ENCODE results near the gene OAS3. TPM values are rescaled to one million over a fixed set of nuclear protein-coding genes. Genes with fewer than 3 reads are reported as not detected.

Gene OAS3
- total and polyA plus RNA-seq, 9 of the 15 experiments (the other 6 are each of a cell fraction or from before 2014, with no cell fraction given): 0.21 to 2.0 (median 0.83) TPM

- TF ChIP-seq HNRNPUL1 (IDR thresholded peaks at IDR 0.05; ENCODE audit: low read length): no peak
- TF ChIP-seq ZNF23 (CRISPR knock-in tag; IDR thresholded peaks at IDR 0.05): no peak
- TF ChIP-seq HOXB6 (CRISPR knock-in tag; IDR thresholded peaks at IDR 0.05; ENCODE audit: borderline replicate concordance): no peak
- TF ChIP-seq ZC3H4 (CRISPR knock-in tag; IDR thresholded peaks at IDR 0.05; ENCODE audit: borderline replicate concordance): no peak
- TF ChIP-seq ZNF212 (CRISPR knock-in tag; IDR thresholded peaks at IDR 0.05): no peak
- TF ChIP-seq ZNF280A (IDR thresholded peaks at IDR 0.05; ENCODE audit: low read depth, partially characterized antibody): no peak
- TF ChIP-seq ZNF830 (CRISPR knock-in tag; IDR thresholded peaks at IDR 0.05): no peak
- TF ChIP-seq ARNT (IDR thresholded peaks at IDR 0.05): no peak
These were observed 29.7 kb upstream of the OAS3 start (continued) for GRCh38 chr12:112908548-112908947.

- ChIA-PET POLR2A (no interaction called here), CTCF (ENCODE audit: low intra/inter-chr PET ratio) (no interaction called here)
- ATAC-seq (no peak), DNase-seq (ENCODE audit: extremely low read depth in 1 of 4, low spot score in 3 of 4) (no peak), FAIRE-seq (no peak)
- in situ Hi-C loops (cut with MboI) (no loop called here), intact Hi-C loops (cut with micrococcal nuclease) (no loop called here)
- Histone ChIP-seq H3K4me1 (replicated peaks in 1 of 2; ENCODE audit: control insufficient read depth in 2 of 2, insufficient read depth in 2 of 2, low read length in 2 of 2) (no peaks in the 10 kb centered on the region), H2AFZ (ENCODE audit: low read depth, low read length) (no peak overlapping the region), H3K4me3 (no peak overlapping the region), H4K20me1 (replicated peaks; ENCODE audit: control insufficient read depth, insufficient read depth, low read length) (no peaks in the 10 kb centered on the region), H3K4me2 (ENCODE audit: insufficient read depth, low read length) (no peak overlapping the region), H3K36me3 (ENCODE audit: control insufficient read depth, insufficient read depth, low read length) (no peaks in the 10 kb centered on the region), H3K27ac (ENCODE audit: extremely low read depth, low read depth, low read length) (no peak overlapping the region), H3K9me3 (replicated peaks; ENCODE audit: control insufficient read depth, insufficient read depth, low read depth, low read length) (0 out of 2 replicates have a peak, but pooled peaks cover 2% of the 10 kb centered on the region), H3K9me1 (ENCODE audit: control insufficient read depth, insufficient read depth, low read length) (no peaks in the 10 kb centered on the region), H3K9ac (ENCODE audit: insufficient read depth in 1 of 2, low read depth in 2 of 2, low read length in 2 of 2) (no peak overlapping the region), H3K79me2 (ENCODE audit: control insufficient read depth, insufficient read depth, low read length) (no peaks in the 10 kb centered on the region), H3K27me3 (ENCODE audit: control insufficient read depth in 2 of 2, insufficient read depth in 2 of 2, low read length in 2 of 2) (peaks cover 0 to 4% of the 10 kb centered on the region in 2 experiments; a peak in 2 of 5 replicates)
- WGBS (ENCODE audit: insufficient coverage, low coverage, missing lambda C conversion rate): 1% methylated on average over 4 of the region's 4 CpGs
- TF ChIP-seq ZNF212 (CRISPR knock-in tag; IDR thresholded peaks at IDR 0.05) (no peak), ZNF316 (IDR thresholded peaks at IDR 0.05) (peak; percentile 21; the same call in 1 of the 2 replicates), DACH1 (IDR thresholded peaks at IDR 0.05; ENCODE audit: partially characterized antibody) (peak; percentile 94), RFX5 (IDR thresholded peaks at IDR 0.05; ENCODE audit: low read depth, low read length) (no peak)
- BruUV-seq (replicated peaks): no TSS peak
These were observed 28.6 kb upstream of the OAS3 start for GRCh38 chr12:112909693-112910092.
